Cardiac fibroblast (primary cell): ENCODE data around the gene SSTR5.

ENCODE experiments used
- DNase-seq, 2 donors: peaks; one replicate each; pipeline versions ENCODE4 v3.0.0 to v3.0.0-alpha.2; 2010; ENCODE audit warnings: low read depth in 2 of 2
- H3K4me3 ChIP-seq, 2 donors: replicated peaks in 1 of 2; 1 replicate in 1 of 2; 2 replicates in 1 of 2; pipeline ENCODE4 v1.5.1; 2011; ENCODE audit warnings: low read depth in 2 of 2, low read length in 2 of 2, mild to moderate bottlenecking in 2 of 2, moderate library complexity in 1 of 2
- TF ChIP-seq, protein P1 (sequence below): IDR thresholded peaks from one replicate; pipeline ENCODE4 v1.5.1; 2011; ENCODE audit warnings: low read depth, mild to moderate bottlenecking, low read length, inconsistent platforms

The SSTR5 gene

DNA sequence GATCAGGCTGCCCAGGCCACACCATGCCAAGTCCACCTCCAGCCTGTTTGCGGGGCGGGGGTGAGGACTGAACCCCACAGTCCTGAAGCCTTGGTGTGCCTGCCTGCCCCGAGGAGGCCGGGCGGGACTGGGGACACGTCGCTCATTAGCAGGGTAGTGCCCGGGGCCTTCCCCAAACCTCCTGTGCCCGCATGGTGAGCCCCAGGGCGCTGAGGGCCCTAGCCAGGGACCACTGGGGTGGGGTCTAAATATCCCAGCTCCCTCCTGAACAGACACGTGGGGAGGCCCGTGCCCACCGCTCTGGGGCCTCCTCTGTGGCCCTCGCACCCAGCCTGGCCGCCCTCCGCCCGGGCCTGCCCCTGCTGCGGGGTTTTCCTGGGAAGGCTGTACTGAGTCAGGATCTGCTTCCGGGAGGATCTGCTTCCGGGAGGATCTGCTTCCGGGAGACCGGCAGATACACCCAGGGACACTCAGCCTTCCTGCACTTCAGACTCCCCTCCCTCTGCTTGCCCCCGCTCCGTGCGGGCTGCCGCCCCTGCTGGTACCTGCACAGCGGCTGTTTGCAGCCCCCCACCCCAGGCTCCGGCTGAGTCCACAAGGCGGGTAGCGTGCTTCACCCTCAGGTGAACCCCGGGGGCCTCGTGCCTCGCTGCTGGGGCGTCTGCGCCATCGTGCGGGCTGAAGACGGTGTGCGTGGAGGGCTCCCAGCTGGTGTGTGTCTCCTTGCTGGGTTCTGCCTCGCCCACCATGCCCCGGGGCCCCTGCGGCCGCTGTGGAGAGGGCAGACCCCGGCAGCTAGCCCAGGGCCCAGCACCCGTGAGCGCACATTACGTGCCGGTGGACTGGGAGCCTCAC lies 56.8 kb downstream of the SSTR5 start:
- H3K4me3 ChIP-seq = no peak overlapping the region

DNA sequence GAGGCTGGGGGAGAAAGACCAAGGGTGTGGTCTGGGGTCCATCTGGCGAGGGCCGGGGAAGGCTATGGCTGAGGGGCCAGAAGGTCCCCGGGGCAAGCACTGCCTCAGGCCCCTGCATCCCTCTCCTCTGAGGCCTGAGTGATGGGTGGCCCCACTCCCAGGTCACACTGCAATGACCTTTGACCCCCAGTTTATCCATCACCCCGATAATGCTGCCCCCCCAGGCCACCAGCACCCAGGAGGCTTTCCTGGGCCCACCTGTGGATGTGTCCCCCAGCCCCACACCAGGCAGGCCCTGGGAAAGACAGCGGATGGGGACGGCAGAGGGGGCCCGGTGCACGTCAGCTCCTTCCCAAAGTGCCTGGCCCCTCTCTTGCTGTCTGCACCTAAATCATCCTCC lies 57.8 kb downstream of the SSTR5 start:
- TF ChIP-seq, protein P1, sequence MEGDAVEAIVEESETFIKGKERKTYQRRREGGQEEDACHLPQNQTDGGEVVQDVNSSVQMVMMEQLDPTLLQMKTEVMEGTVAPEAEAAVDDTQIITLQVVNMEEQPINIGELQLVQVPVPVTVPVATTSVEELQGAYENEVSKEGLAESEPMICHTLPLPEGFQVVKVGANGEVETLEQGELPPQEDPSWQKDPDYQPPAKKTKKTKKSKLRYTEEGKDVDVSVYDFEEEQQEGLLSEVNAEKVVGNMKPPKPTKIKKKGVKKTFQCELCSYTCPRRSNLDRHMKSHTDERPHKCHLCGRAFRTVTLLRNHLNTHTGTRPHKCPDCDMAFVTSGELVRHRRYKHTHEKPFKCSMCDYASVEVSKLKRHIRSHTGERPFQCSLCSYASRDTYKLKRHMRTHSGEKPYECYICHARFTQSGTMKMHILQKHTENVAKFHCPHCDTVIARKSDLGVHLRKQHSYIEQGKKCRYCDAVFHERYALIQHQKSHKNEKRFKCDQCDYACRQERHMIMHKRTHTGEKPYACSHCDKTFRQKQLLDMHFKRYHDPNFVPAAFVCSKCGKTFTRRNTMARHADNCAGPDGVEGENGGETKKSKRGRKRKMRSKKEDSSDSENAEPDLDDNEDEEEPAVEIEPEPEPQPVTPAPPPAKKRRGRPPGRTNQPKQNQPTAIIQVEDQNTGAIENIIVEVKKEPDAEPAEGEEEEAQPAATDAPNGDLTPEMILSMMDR = no peak
- no peak for DNase-seq
- H3K4me3 ChIP-seq = no peak overlapping the region

More for the DNA sequence above, 56.8 kb downstream of the SSTR5 start:
- no peak for DNase-seq
- TF ChIP-seq, protein P1 = no peak
